HepG2 (cell line): ENCODE data around the gene TTC23L. TPM values are rescaled to one million over a fixed set of nuclear protein-coding genes. Genes with fewer than 3 reads are reported as not detected.
A peak's percentile ranks its signal among the peaks of the same experiment; 100 is the strongest.

ENCODE experiments used
- ATF7 ChIP-seq, 2 experiments: fragments of 450-650 bp in 1 of 2; sonication (generic) in 1 of 2; formaldehyde crosslinking in 1 of 2; IDR thresholded peaks; 2 replicates each; pipeline versions ENCODE4 v1.4.0 to v1.6.1; 2016 to 2020; ENCODE audit warnings: antibody characterized with exemption in 1 of 2, mild to moderate bottlenecking in 1 of 2, missing genetic modification reagents in 1 of 2
- CENPBD1 ChIP-seq: sonication (generic); formaldehyde crosslinking; IDR thresholded peaks from 2 replicates; pipeline ENCODE4 v1.8.0; 2022; ENCODE audit warnings: missing genetic modification reagents, low read depth, mild to moderate bottlenecking, borderline replicate concordance
- CSRNP1 ChIP-seq: sonication (generic); formaldehyde crosslinking; IDR thresholded peaks from 2 replicates; pipeline ENCODE4 v1.8.1; 2023; ENCODE audit warnings: mild to moderate bottlenecking, missing genetic modification reagents
- FOSL1 ChIP-seq: sonication (generic); formaldehyde crosslinking; IDR thresholded peaks from 2 replicates; pipeline ENCODE4 v1.9.0; 2021; ENCODE audit warnings: missing genetic modification reagents, borderline replicate concordance
- FOXJ3 ChIP-seq: sonication (generic); formaldehyde crosslinking; IDR thresholded peaks from 2 replicates; pipeline ENCODE4 v1.4.0; 2020; ENCODE audit warnings: missing genetic modification reagents, mild to moderate bottlenecking, borderline replicate concordance
- HMG20B ChIP-seq: conservative IDR thresholded peaks from 2 replicates; pipeline ENCODE4 v1.6.1; 2016; ENCODE audit warnings: missing genetic modification reagents, missing compliant biosample characterization
- MAFK ChIP-seq, 2 experiments: IDR thresholded peaks in 1 of 2; conservative IDR thresholded peaks in 1 of 2; 2 replicates each; pipeline ENCODE4 v1.6.1; 2011; ENCODE audit warnings: improper control_type of control experiment in 2 of 2, low read length in 2 of 2
- RARA ChIP-seq: IDR thresholded peaks from 2 replicates; pipeline ENCODE4 v1.6.1; 2016; ENCODE audit warnings: missing genetic modification reagents, missing compliant biosample characterization
- SALL2 ChIP-seq: sonication (generic); formaldehyde crosslinking; IDR thresholded peaks from 2 replicates; pipeline ENCODE4 v1.8.1; 2023; ENCODE audit warnings: mild to moderate bottlenecking, missing genetic modification reagents, inconsistent platforms
- SOX6 ChIP-seq, 2 experiments: fragments of 450-650 bp in 1 of 2; sonication (generic) in 1 of 2; formaldehyde crosslinking in 1 of 2; IDR thresholded peaks; 2 replicates each; pipeline versions ENCODE4 v1.4.0 to v1.6.1; 2017 to 2020; ENCODE audit warnings: antibody characterized with exemption in 1 of 2, mild to moderate bottlenecking in 1 of 2, missing genetic modification reagents in 1 of 2
- WIZ ChIP-seq: sonication (generic); formaldehyde crosslinking; IDR thresholded peaks from 2 replicates; pipeline ENCODE4 v1.5.1; 2020; ENCODE audit warnings: mild to moderate bottlenecking, missing genetic modification reagents
- ZNF253 ChIP-seq: sonication (generic); formaldehyde crosslinking; IDR thresholded peaks from 2 replicates; pipeline ENCODE4 v1.8.0; 2022; ENCODE audit warnings: mild to moderate bottlenecking, missing genetic modification reagents, borderline replicate concordance
- ZNF263 ChIP-seq: sonication (generic); formaldehyde crosslinking; IDR thresholded peaks from 2 replicates; pipeline ENCODE4 v1.4.0; 2020; ENCODE audit warnings: missing genetic modification reagents
- ZNF337 ChIP-seq: sonication (generic); formaldehyde crosslinking; IDR thresholded peaks from 2 replicates; pipeline ENCODE4 v1.5.1; 2020; ENCODE audit warnings: missing genetic modification reagents, low read depth, mild to moderate bottlenecking, borderline replicate concordance
- ZNF574 ChIP-seq: sonication (generic); formaldehyde crosslinking; IDR thresholded peaks from 2 replicates; pipeline ENCODE4 v1.4.0; 2020; ENCODE audit warnings: missing genetic modification reagents
- ZNF577 ChIP-seq: sonication (generic); formaldehyde crosslinking; IDR thresholded peaks from 2 replicates; pipeline ENCODE4 v1.4.0; 2020; ENCODE audit warnings: mild to moderate bottlenecking, low read depth, missing genetic modification reagents, borderline replicate concordance
- ZSCAN21 ChIP-seq: sonication (generic); formaldehyde crosslinking; IDR thresholded peaks from 2 replicates; pipeline ENCODE4 v1.8.0; 2022; ENCODE audit warnings: mild to moderate bottlenecking, missing genetic modification reagents, moderate library complexity, borderline replicate concordance
- polyA plus RNA-seq, 8 experiments: library from polyadenylated mRNA; depleted of rRNA in 3 of 8; stranded (reverse) in 7 of 8; unstranded in 1 of 8; fragments of >200 nt; fragmentation: Illumina TruSeq in 4 of 8; extraction: Trizol in 4 of 8; gene quantifications; 2 replicates each; pipeline versions ENCODE4 v1.2.1 to v1.2.3, GENCODE V29; 2011 to 2016; ENCODE audit warnings: low read depth in 4 of 8, missing spikeins in 1 of 8, mixed read lengths in 1 of 8; ENCODE audit not compliant: insufficient read depth in 1 of 8
- total RNA-seq, 5 experiments: library from RNA; depleted of rRNA; stranded (reverse); fragments of >200 nt; fragmentation: Illumina TruSeq; extraction: Trizol; gene quantifications; 2 replicates each; pipeline ENCODE4 v1.2.3, GENCODE V29; 2016; ENCODE audit warnings: low read depth in 1 of 5
- TF ChIP-seq, protein P1 (sequence below): IDR thresholded peaks from 2 replicates; pipeline ENCODE4 v1.6.1; 2016; ENCODE audit warnings: mild to moderate bottlenecking
- TF ChIP-seq, protein P2 (sequence below): sonication (generic); formaldehyde crosslinking; IDR thresholded peaks from 2 replicates; pipeline ENCODE4; 2020; ENCODE audit warnings: missing genetic modification reagents, mild to moderate bottlenecking, borderline replicate concordance

TTC23L gene
- total and polyA plus RNA-seq, 2 of the 13 experiments (the other 11 are each of a cell fraction or from before 2014, with no cell fraction given): 0.37 to 1.4 TPM

DNA sequence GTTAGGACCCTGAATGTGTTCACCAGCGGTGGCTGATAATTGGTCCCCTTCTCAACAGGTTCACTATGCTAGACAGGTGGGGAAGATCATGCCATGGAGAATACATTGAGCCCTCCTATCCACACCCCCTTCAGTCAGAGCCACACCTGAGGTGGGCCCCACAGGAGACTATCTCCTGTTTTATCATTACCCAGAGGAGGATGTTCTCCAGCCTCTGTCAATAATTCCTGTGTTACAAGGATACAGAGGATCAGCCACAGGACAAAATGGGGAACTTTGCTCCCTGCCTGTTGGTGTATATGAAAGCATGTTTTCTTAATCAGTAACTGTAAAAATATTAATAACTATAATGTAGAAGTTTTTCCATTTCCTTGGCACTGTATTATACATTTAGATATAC lies 50.4 kb downstream of the TTC23L start (continued):
- TF ChIP-seq ZSCAN21 (CRISPR knock-in tag) (no peak), CENPBD1 (CRISPR knock-in tag) (no peak), ZNF337 (no peak), ZNF577 (CRISPR knock-in tag) (no peak), MAFK (conservative IDR thresholded peaks at IDR 0.05 in 1 of 2, IDR thresholded peaks at IDR 0.05 in 1 of 2; ENCODE audit: low read length in 2 of 2) (no peak), ZNF253 (CRISPR knock-in tag) (no peak), HMG20B (CRISPR knock-in tag) (no peak), FOXJ3 (CRISPR knock-in tag) (peak; percentile 64; the same call in 1 of the 2 replicates), SOX6 (IDR thresholded peaks at IDR 0.05) (no peak), SOX6 (CRISPR knock-in tag; IDR thresholded peaks at IDR 0.05) (peak; percentile 73), SALL2 (CRISPR knock-in tag) (no peak), ATF7 (IDR thresholded peaks at IDR 0.05) (no peak), ATF7 (CRISPR knock-in tag; IDR thresholded peaks at IDR 0.05) (no peak), ZNF263 (no peak), ZNF574 (CRISPR knock-in tag) (no peak), RARA (CRISPR knock-in tag) (peak; percentile 71), FOSL1 (CRISPR knock-in tag) (no peak), WIZ (CRISPR knock-in tag) (no peak), CSRNP1 (CRISPR knock-in tag) (no peak)
- TF ChIP-seq, protein P1, sequence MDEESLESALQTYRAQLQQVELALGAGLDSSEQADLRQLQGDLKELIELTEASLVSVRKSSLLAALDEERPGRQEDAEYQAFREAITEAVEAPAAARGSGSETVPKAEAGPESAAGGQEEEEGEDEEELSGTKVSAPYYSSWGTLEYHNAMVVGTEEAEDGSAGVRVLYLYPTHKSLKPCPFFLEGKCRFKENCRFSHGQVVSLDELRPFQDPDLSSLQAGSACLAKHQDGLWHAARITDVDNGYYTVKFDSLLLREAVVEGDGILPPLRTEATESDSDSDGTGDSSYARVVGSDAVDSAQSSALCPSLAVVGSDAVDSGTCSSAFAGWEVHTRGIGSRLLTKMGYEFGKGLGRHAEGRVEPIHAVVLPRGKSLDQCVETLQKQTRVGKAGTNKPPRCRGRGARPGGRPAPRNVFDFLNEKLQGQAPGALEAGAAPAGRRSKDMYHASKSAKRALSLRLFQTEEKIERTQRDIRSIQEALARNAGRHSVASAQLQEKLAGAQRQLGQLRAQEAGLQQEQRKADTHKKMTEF (CRISPR knock-in tag): peak; percentile 47; the same call in 1 of the 2 replicates
- TF ChIP-seq, protein P2, sequence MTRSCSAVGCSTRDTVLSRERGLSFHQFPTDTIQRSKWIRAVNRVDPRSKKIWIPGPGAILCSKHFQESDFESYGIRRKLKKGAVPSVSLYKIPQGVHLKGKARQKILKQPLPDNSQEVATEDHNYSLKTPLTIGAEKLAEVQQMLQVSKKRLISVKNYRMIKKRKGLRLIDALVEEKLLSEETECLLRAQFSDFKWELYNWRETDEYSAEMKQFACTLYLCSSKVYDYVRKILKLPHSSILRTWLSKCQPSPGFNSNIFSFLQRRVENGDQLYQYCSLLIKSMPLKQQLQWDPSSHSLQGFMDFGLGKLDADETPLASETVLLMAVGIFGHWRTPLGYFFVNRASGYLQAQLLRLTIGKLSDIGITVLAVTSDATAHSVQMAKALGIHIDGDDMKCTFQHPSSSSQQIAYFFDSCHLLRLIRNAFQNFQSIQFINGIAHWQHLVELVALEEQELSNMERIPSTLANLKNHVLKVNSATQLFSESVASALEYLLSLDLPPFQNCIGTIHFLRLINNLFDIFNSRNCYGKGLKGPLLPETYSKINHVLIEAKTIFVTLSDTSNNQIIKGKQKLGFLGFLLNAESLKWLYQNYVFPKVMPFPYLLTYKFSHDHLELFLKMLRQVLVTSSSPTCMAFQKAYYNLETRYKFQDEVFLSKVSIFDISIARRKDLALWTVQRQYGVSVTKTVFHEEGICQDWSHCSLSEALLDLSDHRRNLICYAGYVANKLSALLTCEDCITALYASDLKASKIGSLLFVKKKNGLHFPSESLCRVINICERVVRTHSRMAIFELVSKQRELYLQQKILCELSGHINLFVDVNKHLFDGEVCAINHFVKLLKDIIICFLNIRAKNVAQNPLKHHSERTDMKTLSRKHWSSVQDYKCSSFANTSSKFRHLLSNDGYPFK (CRISPR knock-in tag): no peak
